Measurements from ENCODE around the gene RTN4IP1.

RTN4IP1 gene, protein sequence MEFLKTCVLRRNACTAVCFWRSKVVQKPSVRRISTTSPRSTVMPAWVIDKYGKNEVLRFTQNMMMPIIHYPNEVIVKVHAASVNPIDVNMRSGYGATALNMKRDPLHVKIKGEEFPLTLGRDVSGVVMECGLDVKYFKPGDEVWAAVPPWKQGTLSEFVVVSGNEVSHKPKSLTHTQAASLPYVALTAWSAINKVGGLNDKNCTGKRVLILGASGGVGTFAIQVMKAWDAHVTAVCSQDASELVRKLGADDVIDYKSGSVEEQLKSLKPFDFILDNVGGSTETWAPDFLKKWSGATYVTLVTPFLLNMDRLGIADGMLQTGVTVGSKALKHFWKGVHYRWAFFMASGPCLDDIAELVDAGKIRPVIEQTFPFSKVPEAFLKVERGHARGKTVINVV

DNA sequence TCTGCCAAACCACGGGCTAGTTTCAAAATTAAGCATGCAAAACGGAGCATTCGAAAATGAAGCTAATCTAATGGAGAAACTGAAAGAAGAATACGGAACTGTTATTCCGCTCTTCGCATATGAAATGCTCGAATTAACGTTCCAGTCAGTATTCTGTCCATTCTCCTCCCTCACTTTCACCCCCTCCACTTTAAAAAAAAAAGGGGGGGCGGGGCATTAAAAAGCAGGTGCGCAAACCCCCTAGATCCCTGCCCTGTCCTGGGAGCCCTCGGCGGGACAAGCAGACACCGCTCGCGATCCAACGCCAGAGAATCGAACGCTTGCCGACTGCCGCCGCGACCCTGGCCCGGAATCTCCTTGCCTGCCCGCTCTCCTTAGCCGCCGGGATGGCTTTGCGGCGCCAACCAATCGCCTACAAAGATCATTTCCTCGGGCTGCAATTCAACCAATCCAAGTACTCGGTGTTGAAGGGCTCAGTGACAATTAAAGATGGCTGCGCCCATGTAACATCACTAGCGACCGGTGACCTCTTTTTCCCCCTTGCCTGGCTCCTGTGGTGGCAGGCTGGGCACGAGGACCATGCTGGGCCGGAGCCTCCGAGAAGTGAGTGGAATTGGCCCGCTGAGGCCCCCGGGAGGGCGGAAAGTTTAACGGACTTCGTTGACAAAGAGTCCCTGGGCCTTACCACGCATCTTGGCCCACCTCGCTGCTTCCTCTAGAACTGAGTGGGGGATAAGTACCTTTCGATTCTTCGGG lies at the start of gene RTN4IP1, which contains the start of gene QRSL1:
TSS of gene RTN4IP1 (minus strand) at position 396 of the 756 bp plus-strand sequence. CDS start 477 bp downstream, outside the sequence.
TSS of gene QRSL1 (plus strand) at position 476 of the 756 bp plus-strand sequence. CDS start at position 580, 104 bp downstream.
- peaks cover 16% of the 10 kb centered on the region for H3K4me1 Mint-ChIP-seq
- no peaks in the 10 kb centered on the region for H3K9me3 Mint-ChIP-seq
- H3K27ac Mint-ChIP-seq, result peak within 1 kb of the TSS; percentile 91 to 98 (median 96)
- TF ChIP-seq, protein P1, sequence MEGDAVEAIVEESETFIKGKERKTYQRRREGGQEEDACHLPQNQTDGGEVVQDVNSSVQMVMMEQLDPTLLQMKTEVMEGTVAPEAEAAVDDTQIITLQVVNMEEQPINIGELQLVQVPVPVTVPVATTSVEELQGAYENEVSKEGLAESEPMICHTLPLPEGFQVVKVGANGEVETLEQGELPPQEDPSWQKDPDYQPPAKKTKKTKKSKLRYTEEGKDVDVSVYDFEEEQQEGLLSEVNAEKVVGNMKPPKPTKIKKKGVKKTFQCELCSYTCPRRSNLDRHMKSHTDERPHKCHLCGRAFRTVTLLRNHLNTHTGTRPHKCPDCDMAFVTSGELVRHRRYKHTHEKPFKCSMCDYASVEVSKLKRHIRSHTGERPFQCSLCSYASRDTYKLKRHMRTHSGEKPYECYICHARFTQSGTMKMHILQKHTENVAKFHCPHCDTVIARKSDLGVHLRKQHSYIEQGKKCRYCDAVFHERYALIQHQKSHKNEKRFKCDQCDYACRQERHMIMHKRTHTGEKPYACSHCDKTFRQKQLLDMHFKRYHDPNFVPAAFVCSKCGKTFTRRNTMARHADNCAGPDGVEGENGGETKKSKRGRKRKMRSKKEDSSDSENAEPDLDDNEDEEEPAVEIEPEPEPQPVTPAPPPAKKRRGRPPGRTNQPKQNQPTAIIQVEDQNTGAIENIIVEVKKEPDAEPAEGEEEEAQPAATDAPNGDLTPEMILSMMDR (IDR thresholded peaks at IDR 0.05; ENCODE audit: unreplicated experiment in 3 of 3), result no peak
- H3K27me3 Mint-ChIP-seq (ENCODE audit: low read depth), result no peaks in the 10 kb centered on the region
- peak within 1 kb of the TSS; percentile 92 to 96 (median 95) for H3K4me3 Mint-ChIP-seq
- H3K36me3 Mint-ChIP-seq (ENCODE audit: low read depth), result peaks cover 3% of the 10 kb centered on the region

DNA sequence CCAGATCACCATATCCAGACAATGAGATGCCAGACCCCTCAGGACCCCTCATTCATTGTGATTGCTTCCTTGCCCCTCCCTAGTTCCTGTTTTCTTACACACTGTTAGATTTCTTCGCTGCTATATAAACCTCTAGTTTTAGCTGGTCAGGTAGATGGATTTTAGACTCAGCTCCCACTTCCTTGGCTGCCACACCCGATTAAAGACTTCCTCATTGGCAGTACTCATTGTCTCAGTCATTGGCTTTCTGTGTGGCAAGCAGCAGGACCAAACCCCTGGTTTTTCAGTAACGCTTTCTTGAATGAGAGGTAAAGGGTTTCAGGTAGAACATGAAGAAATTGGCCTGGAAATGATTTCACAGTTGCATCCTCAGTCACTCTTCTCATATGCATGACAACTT lies 48.0 kb upstream of the RTN4IP1 start:
- H3K4me1 Mint-ChIP-seq, result no peaks in the 10 kb centered on the region
- H3K9me3 Mint-ChIP-seq, result peaks cover 2% of the 10 kb centered on the region
- H3K36me3 Mint-ChIP-seq (ENCODE audit: low read depth), result no peaks in the 10 kb centered on the region
- H3K27ac Mint-ChIP-seq, result no peak overlapping the region
- no peak overlapping the region for H3K4me3 Mint-ChIP-seq
- TF ChIP-seq, protein P1 (IDR thresholded peaks at IDR 0.05; ENCODE audit: unreplicated experiment in 3 of 3), result no peak
- no peaks in the 10 kb centered on the region for H3K27me3 Mint-ChIP-seq (ENCODE audit: low read depth)

DNA sequence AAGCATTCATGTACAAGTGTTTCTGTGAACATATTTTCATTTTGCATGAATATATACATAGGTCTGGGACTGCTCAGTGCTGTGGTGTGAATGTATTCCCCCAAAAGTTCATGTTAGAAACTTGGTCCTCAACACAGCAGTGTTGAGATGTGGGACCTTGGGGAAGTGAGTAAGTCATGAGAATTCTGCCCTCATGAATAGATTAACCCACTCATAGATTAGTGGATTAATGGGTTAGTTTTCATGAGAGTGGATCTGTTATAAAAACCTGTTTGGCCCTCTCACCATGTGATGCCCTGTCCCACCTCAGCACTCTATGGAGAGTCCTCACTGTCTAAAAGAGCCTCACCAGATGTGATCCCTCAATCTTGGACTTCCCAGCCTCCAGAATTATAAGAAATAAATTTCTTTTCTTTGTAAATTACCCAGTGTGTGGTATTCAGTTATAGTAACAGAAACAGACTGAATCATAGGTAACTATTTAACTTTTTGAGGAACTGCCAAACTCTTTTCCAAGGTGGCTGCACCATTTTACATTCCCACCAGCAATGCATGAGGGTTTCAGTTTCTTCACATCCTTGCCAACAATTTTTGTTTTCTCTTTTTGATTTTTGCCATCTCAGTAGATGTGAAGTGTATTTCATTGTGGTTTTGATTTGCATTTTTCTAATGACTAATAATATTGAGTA lies 45.4 kb upstream of the RTN4IP1 start:
- TF ChIP-seq, protein P1 (IDR thresholded peaks at IDR 0.05; ENCODE audit: unreplicated experiment in 3 of 3), result no peak
- no peak overlapping the region for H3K4me3 Mint-ChIP-seq
- H3K27me3 Mint-ChIP-seq (ENCODE audit: low read depth), result no peaks in the 10 kb centered on the region
- no peaks in the 10 kb centered on the region for H3K36me3 Mint-ChIP-seq (ENCODE audit: low read depth)
- H3K27ac Mint-ChIP-seq, result no peak overlapping the region
- peaks cover 2% of the 10 kb centered on the region for H3K9me3 Mint-ChIP-seq
- H3K4me1 Mint-ChIP-seq, result peaks cover 5% of the 10 kb centered on the region

DNA sequence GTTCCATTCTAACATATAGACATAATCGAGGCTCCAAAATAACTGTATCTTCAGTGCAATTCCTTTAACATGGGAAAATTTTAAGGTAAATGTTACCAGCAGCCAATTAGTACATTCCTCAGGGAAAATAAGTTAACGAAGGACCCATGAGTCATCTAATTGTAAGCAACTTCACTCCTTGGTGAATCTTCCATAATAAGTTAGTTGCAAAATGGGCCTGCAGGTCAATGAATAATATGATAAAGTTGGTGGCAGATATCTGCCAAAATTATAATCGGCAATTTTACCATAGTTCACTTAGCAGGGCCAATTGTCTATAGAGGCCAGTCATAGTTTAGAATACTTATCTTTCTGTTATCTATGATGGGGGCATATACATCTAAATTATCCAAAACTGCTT lies 42.4 kb upstream of the RTN4IP1 start:
- Mint-ChIP-seq H3K4me3 (no peak overlapping the region), H3K27ac (no peak overlapping the region), H3K9me3 (no peaks in the 10 kb centered on the region), H3K36me3 (ENCODE audit: low read depth) (peaks cover 3% of the 10 kb centered on the region), H3K4me1 (peaks cover 5% of the 10 kb centered on the region), H3K27me3 (ENCODE audit: low read depth) (no peaks in the 10 kb centered on the region)
- TF ChIP-seq, protein P1 (IDR thresholded peaks at IDR 0.05; ENCODE audit: unreplicated experiment in 3 of 3), result no peak

DNA sequence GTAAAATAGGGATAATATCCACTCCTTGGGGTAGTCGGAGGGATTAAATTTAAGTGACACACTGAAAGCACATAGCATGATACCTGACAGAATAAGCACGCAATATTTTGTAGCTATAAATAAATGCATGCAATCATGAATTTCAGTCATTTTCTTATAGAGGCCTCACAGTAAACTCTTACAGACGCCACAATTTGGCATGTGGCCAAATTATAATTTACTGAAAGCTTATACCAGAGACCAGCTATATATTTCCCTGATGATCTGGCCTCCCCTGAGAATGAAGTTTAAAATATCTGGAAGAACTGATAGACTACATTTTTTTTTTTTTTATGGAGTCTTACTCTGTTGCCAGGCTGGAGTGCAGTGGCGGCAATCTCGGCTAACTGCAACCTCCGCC lies 40.9 kb upstream of the RTN4IP1 start:
- no peaks in the 10 kb centered on the region for H3K27me3 Mint-ChIP-seq (ENCODE audit: low read depth)
- no peak overlapping the region for H3K4me3 Mint-ChIP-seq
- H3K9me3 Mint-ChIP-seq, result no peaks in the 10 kb centered on the region
- H3K36me3 Mint-ChIP-seq (ENCODE audit: low read depth), result peaks cover 12% of the 10 kb centered on the region
- no peak overlapping the region for H3K27ac Mint-ChIP-seq
- TF ChIP-seq, protein P1 (IDR thresholded peaks at IDR 0.05; ENCODE audit: unreplicated experiment in 3 of 3), result no peak
- peaks cover 5% of the 10 kb centered on the region for H3K4me1 Mint-ChIP-seq
